HEK293 (cell line): Measurements from ENCODE around the gene OR6P1.

Experiments
- AEBP2 ChIP-seq: fragments of 450-650 bp; formaldehyde crosslinking; IDR thresholded peaks from 2 replicates; pipeline ENCODE4 v1.5.1; 2016; ENCODE audit warnings: missing biosample characterization, missing genetic modification characterization, borderline replicate concordance
- PRDM6 ChIP-seq: fragments of 450-650 bp; formaldehyde crosslinking; IDR thresholded peaks from 2 replicates; pipeline ENCODE4 v1.5.1; 2017; ENCODE audit warnings: missing biosample characterization, missing genetic modification characterization
- SP7 ChIP-seq: fragments of 450-650 bp; formaldehyde crosslinking; IDR thresholded peaks from 2 replicates; pipeline ENCODE4 v1.5.1; 2016; ENCODE audit warnings: missing biosample characterization, missing genetic modification characterization
- TRIM28 ChIP-seq: IDR thresholded peaks from 2 replicates; pipeline ENCODE4 v1.6.1; 2011; ENCODE audit warnings: low read length, control low read depth, borderline replicate concordance
- ZFP3 ChIP-seq: fragments of 450-650 bp; formaldehyde crosslinking; IDR thresholded peaks from 2 replicates; pipeline ENCODE4 v1.5.1; 2016; ENCODE audit warnings: low read depth, missing biosample characterization, missing genetic modification characterization
- ZNF16 ChIP-seq: fragments of 450-650 bp; formaldehyde crosslinking; IDR thresholded peaks from 2 replicates; pipeline ENCODE4 v1.5.1; 2016; ENCODE audit warnings: low read depth, missing biosample characterization, missing genetic modification characterization
- ZNF214 ChIP-seq: fragments of 450-650 bp; formaldehyde crosslinking; IDR thresholded peaks from 2 replicates; pipeline ENCODE4 v1.5.1; 2017; ENCODE audit warnings: missing biosample characterization, mild to moderate bottlenecking, missing genetic modification characterization, borderline replicate concordance
- ZNF311 ChIP-seq: fragments of 450-650 bp; formaldehyde crosslinking; IDR thresholded peaks from 2 replicates; pipeline ENCODE4 v1.5.1; 2017; ENCODE audit warnings: missing biosample characterization, missing genetic modification characterization, borderline replicate concordance
- ZNF335 ChIP-seq: fragments of 450-650 bp; formaldehyde crosslinking; conservative IDR thresholded peaks from 2 replicates; pipeline ENCODE4 v1.5.1; 2016; ENCODE audit warnings: missing biosample characterization, missing genetic modification characterization
- ZNF624 ChIP-seq: fragments of 450-650 bp; formaldehyde crosslinking; IDR thresholded peaks from 2 replicates; pipeline ENCODE4 v1.5.1; 2017; ENCODE audit warnings: missing biosample characterization, missing genetic modification characterization
- ZNF658 ChIP-seq: fragments of 450-650 bp; formaldehyde crosslinking; IDR thresholded peaks from 2 replicates; pipeline ENCODE4; 2016; ENCODE audit warnings: missing biosample characterization, missing genetic modification characterization
- TF ChIP-seq, protein P1 (sequence below): fragments of 450-650 bp; IDR thresholded peaks from 2 replicates; pipeline ENCODE4 v1.5.1; 2018; ENCODE audit warnings: missing biosample characterization, mild to moderate bottlenecking, missing genetic modification characterization

Gene OR6P1

GRCh38 chr1:158516966-158517365, 53.4 kb downstream of the OR6P1 start (continued):
- TF ChIP-seq AEBP2 (no peak), TRIM28 (no peak), SP7 (tag by site-specific recombination) (no peak), ZNF624 (tag by site-specific recombination) (no peak), ZNF311 (no peak), ZNF335 (tag by site-specific recombination) (no peak), ZFP3 (tag by site-specific recombination) (no peak), ZNF16 (tag by site-specific recombination) (no peak), ZNF658 (tag by site-specific recombination) (no peak), PRDM6 (no peak), ZNF214 (tag by site-specific recombination) (no peak)
- TF ChIP-seq, protein P1, sequence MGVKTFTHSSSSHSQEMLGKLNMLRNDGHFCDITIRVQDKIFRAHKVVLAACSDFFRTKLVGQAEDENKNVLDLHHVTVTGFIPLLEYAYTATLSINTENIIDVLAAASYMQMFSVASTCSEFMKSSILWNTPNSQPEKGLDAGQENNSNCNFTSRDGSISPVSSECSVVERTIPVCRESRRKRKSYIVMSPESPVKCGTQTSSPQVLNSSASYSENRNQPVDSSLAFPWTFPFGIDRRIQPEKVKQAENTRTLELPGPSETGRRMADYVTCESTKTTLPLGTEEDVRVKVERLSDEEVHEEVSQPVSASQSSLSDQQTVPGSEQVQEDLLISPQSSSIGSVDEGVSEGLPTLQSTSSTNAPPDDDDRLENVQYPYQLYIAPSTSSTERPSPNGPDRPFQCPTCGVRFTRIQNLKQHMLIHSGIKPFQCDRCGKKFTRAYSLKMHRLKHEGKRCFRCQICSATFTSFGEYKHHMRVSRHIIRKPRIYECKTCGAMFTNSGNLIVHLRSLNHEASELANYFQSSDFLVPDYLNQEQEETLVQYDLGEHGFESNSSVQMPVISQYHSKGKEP: no peak
